Lower leg skin (tissue), 4 donors: ENCODE results near the gene ARL2BP. TPM values are rescaled to one million over a fixed set of nuclear protein-coding genes. Genes with fewer than 3 reads are reported as not detected.

Experiments used
- DNase-seq, 2 donors: peaks; one replicate each; pipeline ENCODE4 v3.0.0-alpha.2; 2019; ENCODE audit warnings: low spot score in 2 of 2
- H3K4me3 ChIP-seq: fragments of 200-600 bp; sonication (generic); 2 replicates; pipeline ENCODE4 v1.5.1; 2017; ENCODE audit warnings: mild to moderate bottlenecking, low read depth; ENCODE audit not compliant: poor library complexity, severe bottlenecking
- CTCF ChIP-seq, 3 donors: fragments of 450-650 bp; IDR thresholded peaks; one replicate each; pipeline ENCODE4 v1.5.1; 2016; ENCODE audit warnings: antibody characterized with exemption in 3 of 3, mild to moderate bottlenecking in 3 of 3, moderate library complexity in 2 of 3
- POLR2A ChIP-seq, 2 donors: fragments of 450-650 bp; IDR thresholded peaks; one replicate each; pipeline ENCODE4 v1.6.1; 2016 to 2017; ENCODE audit warnings: antibody characterized with exemption in 2 of 2, mild to moderate bottlenecking in 1 of 2, moderate library complexity in 1 of 2
- WGBS, 2 donors: methylation state at CpG; one replicate each; pipeline ENCODE4 v1.1.5; 2018; 5-methylcytosine and 5-hydroxymethylcytosine counted together
- intact Hi-C: fragments of 100-400 bp; cut with DNase I; formaldehyde crosslinking; loops from one replicate; pipeline ENCODE4 v1.15.0; 2023; ENCODE audit warnings: low total_unique reads
- total RNA-seq, 4 donors: library from RNA; depleted of rRNA; stranded (reverse); fragments of >200 nt; gene quantifications; one replicate each; pipeline ENCODE4 v1.1.0, GENCODE V29; 2016

Gene ARL2BP
- total RNA-seq, 4 donors from 2014 or later, result 36.3 to 62.6 (median 48.0) TPM

- no peak for DNase-seq
- H3K4me3 ChIP-seq, result no peak overlapping the region
- TF ChIP-seq POLR2A (IDR thresholded peaks at IDR 0.05) (no peak), CTCF (IDR thresholded peaks at IDR 0.05) (no peak)
- 43% methylated on average over 1 of the region's 1 CpG for WGBS, 2 donors
- intact Hi-C loops, result no loop called here
Observed at GRCh38 chr16:57203451-57203850, 41.6 kb upstream of the ARL2BP start.

- intact Hi-C loops, result no loop called here
- H3K4me3 ChIP-seq, result no peak overlapping the region
- WGBS, 2 donors, result 92 to 95% methylated on average over 12 of the region's 12 CpGs
- no peak for DNase-seq
- TF ChIP-seq POLR2A (IDR thresholded peaks at IDR 0.05) (no peak), CTCF (IDR thresholded peaks at IDR 0.05) (no peak)
Observed at GRCh38 chr16:57204675-57205074, 40.4 kb upstream of the ARL2BP start.

- H3K4me3 ChIP-seq, result no peak overlapping the region
- no peak for DNase-seq
- 93 to 97% methylated on average over 1 of the region's 1 CpG for WGBS, 2 donors
- intact Hi-C loops, result no loop called here
- no peak for TF ChIP-seq CTCF (IDR thresholded peaks at IDR 0.05)
- TF ChIP-seq POLR2A (IDR thresholded peaks at IDR 0.05), result no peak
Observed at GRCh38 chr16:57208926-57209325, 36.1 kb upstream of the ARL2BP start.

GRCh38 chr16:57209780-57210179 lies 35.3 kb upstream of the ARL2BP start:
- DNase-seq, result no peak
- no peak overlapping the region for H3K4me3 ChIP-seq
- TF ChIP-seq CTCF (IDR thresholded peaks at IDR 0.05), result no peak
- no peak for TF ChIP-seq POLR2A (IDR thresholded peaks at IDR 0.05)
- 96 to 97% methylated on average over 5 of the region's 5 CpGs for WGBS, 2 donors
- intact Hi-C loops, result no loop called here

GRCh38 chr16:57213462-57213861 lies 31.6 kb upstream of the ARL2BP start:
- no peak overlapping the region for H3K4me3 ChIP-seq
- TF ChIP-seq POLR2A (IDR thresholded peaks at IDR 0.05), result no peak
- no peak for TF ChIP-seq CTCF (IDR thresholded peaks at IDR 0.05)
- intact Hi-C loops, result no loop called here
- WGBS, 2 donors, result 45 to 67% methylated on average over 1 of the region's 1 CpG
- DNase-seq, result no peak

GRCh38 chr16:57216968-57217367 lies 28.1 kb upstream of the ARL2BP start:
- no peak for TF ChIP-seq POLR2A (IDR thresholded peaks at IDR 0.05)
- TF ChIP-seq CTCF (IDR thresholded peaks at IDR 0.05), result no peak
- intact Hi-C loops, result no loop called here
- DNase-seq, result no peak
- WGBS, 2 donors, result 83 to 86% methylated on average over 2 of the region's 2 CpGs
- no peak overlapping the region for H3K4me3 ChIP-seq
